HG03064 (cell line): Measurements from ENCODE around the gene ADSS2.
"Not testable (repeated sequence)": the region's sequence is repeated elsewhere in the genome, so short reads cannot be mapped to it uniquely, and the experiment has no call there.

ENCODE experiments used
- ATAC-seq: cut with Tn5 transposase; IDR thresholded peaks from one replicate; pipeline ENCODE4 v1.9.1; 2021; ENCODE audit warnings: low read depth; ENCODE audit not compliant: unreplicated experiment

ADSS2 gene

GRCh38 chr1:244403431-244403830, 48.3 kb downstream of the ADSS2 start:
- no peak for ATAC-seq

- ATAC-seq = no peak
Measured at GRCh38 chr1:244400974-244401373, 50.7 kb downstream of the ADSS2 start.

DNA sequence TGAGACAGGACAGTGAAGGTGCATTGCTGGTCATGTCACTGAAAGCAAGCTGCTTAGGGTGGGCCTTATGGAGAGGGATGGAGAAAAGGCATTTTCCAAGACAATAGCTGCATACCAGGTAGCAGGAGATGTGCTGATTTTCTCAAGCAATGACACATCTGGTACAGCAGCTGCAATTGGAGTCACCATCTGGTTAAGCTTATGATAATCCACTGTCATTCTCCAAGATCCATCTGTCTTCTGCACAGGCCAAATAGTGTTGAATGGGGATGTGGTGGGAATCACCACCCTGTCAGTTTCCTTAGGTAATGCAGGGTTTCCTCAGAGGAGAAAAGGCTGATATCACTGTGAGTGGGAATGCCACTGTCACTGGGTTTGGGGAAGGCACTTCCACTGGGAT, 54.6 kb downstream of the ADSS2 start:
- ATAC-seq = no peak

GRCh38 chr1:244395965-244396364, 55.7 kb downstream of the ADSS2 start:
- ATAC-seq = no peak

DNA sequence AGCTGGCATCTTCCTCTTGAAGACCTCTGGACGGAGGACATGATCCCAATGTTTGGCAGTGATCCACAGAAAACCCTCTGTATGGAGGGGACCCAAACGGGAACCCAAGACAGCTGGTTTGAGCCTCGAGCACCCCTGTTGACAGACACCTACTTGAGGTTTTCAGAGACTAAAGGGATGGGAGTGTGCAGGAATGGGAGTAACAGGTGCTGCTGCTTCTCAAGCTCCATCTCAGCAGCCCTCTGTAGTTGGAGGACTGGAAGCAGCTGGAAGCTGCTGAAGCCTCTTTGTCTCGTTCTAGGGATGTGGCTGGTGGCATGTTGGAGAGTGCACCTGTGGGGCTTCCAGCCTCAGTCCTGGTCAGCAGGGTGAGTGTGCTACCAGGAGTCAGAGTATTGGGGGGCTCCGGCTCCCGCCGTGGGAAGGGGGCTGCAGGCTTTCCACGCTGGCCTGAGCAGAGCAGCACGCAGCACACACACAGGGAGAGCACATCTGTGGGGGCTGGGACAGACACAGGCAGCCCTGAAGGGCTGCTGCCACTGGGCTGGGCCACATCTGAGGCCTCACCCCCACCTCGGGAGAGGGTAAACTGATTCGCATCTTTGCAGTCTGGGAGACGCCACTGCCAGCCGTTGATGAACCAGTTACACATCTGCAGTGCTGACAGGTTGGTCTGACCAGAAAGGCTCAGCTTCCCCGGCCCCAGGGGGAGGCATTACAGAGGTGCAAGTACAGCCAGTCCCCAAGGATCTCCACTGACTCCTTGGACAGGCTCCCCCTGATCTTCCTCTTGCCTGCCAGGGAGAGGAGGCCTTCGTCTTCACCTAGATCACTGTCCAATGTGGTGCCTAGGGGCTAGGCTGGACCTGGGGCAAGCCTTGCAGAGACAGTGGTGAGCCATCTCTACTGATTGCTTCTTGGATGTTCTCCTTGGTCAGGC, 56.6 kb downstream of the ADSS2 start:
- ATAC-seq = no peak

DNA sequence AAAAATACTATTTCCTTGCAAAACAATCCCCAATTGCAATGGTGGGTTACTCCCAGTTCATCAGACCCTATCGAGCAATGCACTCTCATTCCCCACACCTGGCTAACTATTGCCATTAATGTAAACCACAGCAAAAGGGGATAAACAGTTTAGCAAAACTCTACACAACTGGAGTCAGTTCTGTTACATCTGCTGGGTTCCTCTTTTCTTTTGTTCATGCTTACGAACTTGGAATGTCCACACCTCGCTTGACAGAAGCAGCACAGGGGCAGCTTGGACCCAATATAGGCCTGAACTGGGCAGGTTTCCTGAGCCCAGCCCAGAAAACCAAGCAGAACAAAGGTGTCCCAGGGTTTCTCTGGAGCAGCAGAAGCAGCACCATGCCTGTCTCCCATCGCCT, 57.4 kb downstream of the ADSS2 start:
- ATAC-seq = no peak

GRCh38 chr1:244393604-244394176, 58.0 kb downstream of the ADSS2 start:
- no peak for ATAC-seq

GRCh38 chr1:244391761-244392160, 59.9 kb downstream of the ADSS2 start:
- no peak for ATAC-seq

DNA sequence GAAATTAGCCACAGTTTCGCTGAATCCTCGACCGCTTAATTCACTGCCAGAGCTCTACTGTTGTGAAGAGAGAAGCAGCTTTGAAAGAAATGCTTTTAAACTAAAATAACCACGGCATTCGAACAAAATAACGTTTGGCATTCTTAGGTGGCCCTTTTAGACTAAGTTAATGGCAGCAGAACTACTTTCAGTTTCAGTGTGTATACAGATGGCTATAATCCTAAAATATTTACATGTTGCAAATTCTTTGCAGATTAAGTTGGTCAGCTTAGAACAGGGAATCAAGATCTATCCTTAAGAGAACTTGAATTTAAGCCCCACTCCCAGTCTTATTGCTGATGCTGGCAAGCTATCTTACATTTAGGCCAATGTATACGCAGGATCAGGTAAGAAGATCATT, 62.7 kb downstream of the ADSS2 start:
- ATAC-seq = no peak

GRCh38 chr1:244387415-244387814, 64.3 kb downstream of the ADSS2 start:
- no peak for ATAC-seq

- no peak for ATAC-seq
Measured at GRCh38 chr1:244386595-244386994, 65.1 kb downstream of the ADSS2 start.

DNA sequence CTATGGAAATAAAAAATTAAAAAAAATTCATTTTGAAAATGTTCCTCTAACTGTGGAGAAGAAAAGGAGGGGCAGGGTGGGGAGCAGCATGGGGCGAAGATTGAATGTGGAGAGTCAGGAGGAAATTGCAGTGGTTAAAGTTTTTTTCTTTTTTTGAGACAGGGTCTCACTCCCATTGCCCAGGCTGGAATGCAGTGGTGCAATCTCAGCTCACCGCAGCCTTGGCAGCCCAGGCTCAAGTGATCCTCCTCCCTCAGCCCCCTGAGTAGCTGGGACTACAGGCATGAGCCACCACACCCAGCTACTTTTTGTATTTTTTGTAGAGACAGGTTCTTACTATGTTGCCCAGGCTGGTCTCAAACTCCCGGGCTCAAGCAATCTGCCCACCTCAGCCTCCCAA, 67.6 kb downstream of the ADSS2 start:
- ATAC-seq = no peak

- no peak for ATAC-seq
Measured at GRCh38 chr1:244383278-244383884, 68.3 kb downstream of the ADSS2 start.

GRCh38 chr1:244381878-244382565, 69.7 kb downstream of the ADSS2 start:
- no peak for ATAC-seq

DNA sequence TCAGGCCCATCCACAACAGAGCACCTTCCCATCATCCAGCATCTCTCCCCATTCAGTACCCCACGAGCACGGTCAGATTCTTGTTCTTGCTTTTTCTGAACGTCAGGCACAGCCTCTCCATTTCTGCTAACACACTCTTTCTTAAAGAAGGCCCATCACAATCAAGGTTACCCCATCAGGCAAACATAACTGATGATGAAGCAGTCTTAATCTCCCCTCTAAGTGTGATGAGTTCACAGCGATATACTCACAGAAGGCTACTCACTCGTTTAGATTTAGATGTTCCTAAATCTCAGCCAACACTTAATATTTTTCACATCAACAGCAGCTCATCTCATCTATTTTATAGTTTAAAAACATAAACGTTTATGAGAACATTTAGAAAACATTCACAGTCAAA, 75.6 kb downstream of the ADSS2 start:
- ATAC-seq = no peak

GRCh38 chr1:244375051-244375450, 76.7 kb downstream of the ADSS2 start:
- ATAC-seq = no peak

- ATAC-seq = not testable (repeated sequence)
Measured at GRCh38 chr1:244374484-244374883, 77.2 kb downstream of the ADSS2 start.

GRCh38 chr1:244371242-244372141, 80.2 kb downstream of the ADSS2 start:
- ATAC-seq = no peak

DNA sequence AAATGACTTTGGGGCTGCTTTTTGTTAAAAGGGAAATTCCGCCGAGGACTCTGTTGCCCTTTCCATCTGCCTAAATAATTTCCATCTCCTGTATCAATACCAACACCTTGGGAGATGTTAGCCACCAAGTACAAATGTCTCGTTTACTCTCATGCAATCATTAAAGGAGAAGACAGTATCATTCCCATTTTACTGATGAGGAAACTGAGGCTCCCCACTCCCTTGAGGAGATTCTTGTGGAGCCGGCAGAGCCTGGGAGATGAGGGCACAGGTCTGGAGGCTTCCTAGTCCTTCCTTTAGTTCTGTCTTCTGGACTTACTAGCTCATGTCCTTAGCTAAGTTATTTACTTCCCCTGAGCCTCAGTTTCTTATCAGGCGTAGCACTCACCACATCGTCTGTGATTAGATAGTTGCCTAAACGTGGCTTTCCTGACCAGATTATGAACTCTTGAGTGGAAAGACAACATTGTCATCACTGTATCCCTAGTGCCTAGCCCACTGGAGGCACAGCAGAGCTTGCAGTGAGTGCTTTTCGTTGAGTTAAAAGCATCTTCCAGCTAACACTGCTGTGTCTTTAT, 81.6 kb downstream of the ADSS2 start:
- no peak for ATAC-seq
